ENCODE measurements around the gene SH2D4B.

Gene SH2D4B

GRCh38 chr10:80690434-80690833 lies 152.7 kb downstream of the SH2D4B start:
- no peak for DNase-seq (ENCODE audit: low read depth)

DNA sequence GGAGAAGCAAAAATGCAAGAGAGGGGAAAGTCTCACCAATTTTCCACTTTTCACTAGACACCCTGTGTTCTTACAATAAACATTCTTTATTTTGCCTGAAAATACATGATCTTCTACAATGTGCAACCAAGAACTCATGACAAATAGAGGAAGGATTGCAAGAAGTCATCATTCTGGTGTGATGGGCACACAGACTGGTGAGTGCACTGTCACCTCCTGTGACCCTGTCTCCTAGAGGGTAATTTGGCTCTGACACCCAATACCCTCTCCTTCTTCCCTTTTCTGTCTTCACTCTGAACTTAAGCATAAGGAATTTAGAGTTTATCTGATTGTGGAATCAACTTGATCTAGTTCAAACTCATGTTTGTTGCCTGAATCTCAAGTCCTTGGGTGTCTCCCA lies 153.7 kb downstream of the SH2D4B start:
- no peak for DNase-seq (ENCODE audit: low read depth)

- DNase-seq (ENCODE audit: low read depth) = no peak
Observed at GRCh38 chr10:80693565-80693964, 155.9 kb downstream of the SH2D4B start.

- no peak for DNase-seq (ENCODE audit: low read depth)
Observed at GRCh38 chr10:80694930-80695329, 157.2 kb downstream of the SH2D4B start.

Measured in stimulated activated CD8-positive, alpha-beta memory T cell treated with anti-CD3 and anti-CD28 coated beads, Interleukin-15, amount 100 ng/mL, for 24 hours (primary cell).